ENCODE measurements around the gene TGM5. TPM values are rescaled to one million over a fixed set of nuclear protein-coding genes. Genes with fewer than 3 reads are reported as not detected.
"Not testable (repeated sequence)": the region's sequence is repeated elsewhere in the genome, so short reads cannot be mapped to it uniquely, and the experiment has no call there.

TGM5 gene
- total and polyA plus RNA-seq, 8 donors, result 1.5 TPM; not detected in 7

- WGBS, 5 donors, result 53 to 57% (median 56%) methylated on average over 8 to 9 of the region's 9 CpGs
- intact Hi-C loops (cut with DNase I; ENCODE audit: low total_unique reads), result no loop called here
- DNase-seq, result no peak
- Histone ChIP-seq H3K36me3 (no peaks in the 10 kb centered on the region), H3K4me1 (no peaks in the 10 kb centered on the region), H3K27me3 (peaks cover 0 to 47% (median 14%) of the 10 kb centered on the region in 3 donors), H3K4me3 (no peak overlapping the region), H3K27ac (no peak overlapping the region), H3K9me3 (peaks cover 0 to 7% (median 0%) of the 10 kb centered on the region in 4 donors)
- no peak for TF ChIP-seq POLR2AphosphoS5 (IDR thresholded peaks at IDR 0.05)
- no peak for TF ChIP-seq POLR2A (IDR thresholded peaks at IDR 0.05)
- no peak for TF ChIP-seq EP300 (IDR thresholded peaks at IDR 0.05)
- TF ChIP-seq CTCF (IDR thresholded peaks at IDR 0.05), result no peak
Measured at GRCh38 chr15:43274136-43274535, 7.4 kb upstream of the TGM5 start.

- H3K4me1 ChIP-seq, result no peaks in the 10 kb centered on the region
- peaks cover 0 to 7% (median 0%) of the 10 kb centered on the region in 4 donors for H3K9me3 ChIP-seq
- no peaks in the 10 kb centered on the region for H3K36me3 ChIP-seq
- no peak overlapping the region for H3K4me3 ChIP-seq
- peaks cover 0 to 52% (median 14%) of the 10 kb centered on the region in 3 donors for H3K27me3 ChIP-seq
- DNase-seq, result no peak
- no peak overlapping the region for H3K27ac ChIP-seq
- TF ChIP-seq POLR2A (IDR thresholded peaks at IDR 0.05), result no peak
- TF ChIP-seq POLR2AphosphoS5 (IDR thresholded peaks at IDR 0.05), result no peak
- no peak for TF ChIP-seq EP300 (IDR thresholded peaks at IDR 0.05)
- no peak for TF ChIP-seq CTCF (IDR thresholded peaks at IDR 0.05)
- intact Hi-C loops (cut with DNase I; ENCODE audit: low total_unique reads), result no loop called here
- 73 to 96% (median 83%) methylated on average over 2 of the region's 2 CpGs for WGBS, 5 donors
Measured at GRCh38 chr15:43273243-43273642, 6.5 kb upstream of the TGM5 start.

- H3K4me3 ChIP-seq; H3K9me3 ChIP-seq; H3K4me1 ChIP-seq; H3K27ac ChIP-seq; H3K36me3 ChIP-seq; intact Hi-C loops (cut with DNase I; ENCODE audit: low total_unique reads); DNase-seq: not testable (repeated sequence)
- peaks cover 0 to 52% (median 14%) of the 10 kb centered on the region in 3 donors for H3K27me3 ChIP-seq
- 81 to 88% (median 84%) methylated on average over 1 of the region's 1 CpG for WGBS, 5 donors
Measured at GRCh38 chr15:43271908-43272307, 5.2 kb upstream of the TGM5 start.

GRCh38 chr15:43270676-43271306, 4.1 kb upstream of the TGM5 start:
- 47 to 72% (median 61%) methylated on average over 6 of the region's 6 CpGs for WGBS, 5 donors
- no peak for DNase-seq
- H3K27me3 ChIP-seq, result peaks cover 0 to 56% (median 10%) of the 10 kb centered on the region in 3 donors
- no peak overlapping the region for H3K4me3 ChIP-seq
- intact Hi-C loops (cut with DNase I; ENCODE audit: low total_unique reads), result no loop called here
- H3K4me1 ChIP-seq, result no peaks in the 10 kb centered on the region
- H3K27ac ChIP-seq, result no peak overlapping the region
- TF ChIP-seq POLR2AphosphoS5 (IDR thresholded peaks at IDR 0.05), result no peak
- TF ChIP-seq POLR2A (IDR thresholded peaks at IDR 0.05), result no peak
- TF ChIP-seq EP300 (IDR thresholded peaks at IDR 0.05), result no peak
- no peak for TF ChIP-seq CTCF (IDR thresholded peaks at IDR 0.05)
- H3K36me3 ChIP-seq, result no peaks in the 10 kb centered on the region
- H3K9me3 ChIP-seq, result peaks cover 0 to 7% (median 0%) of the 10 kb centered on the region in 4 donors

- Histone ChIP-seq H3K4me3 (no peak overlapping the region), H3K4me1 (no peaks in the 10 kb centered on the region), H3K36me3 (no peaks in the 10 kb centered on the region), H3K9me3 (peaks cover 0 to 7% (median 0%) of the 10 kb centered on the region in 4 donors), H3K27me3 (peaks cover 0 to 56% (median 8%) of the 10 kb centered on the region in 3 donors), H3K27ac (no peak overlapping the region)
- WGBS, 5 donors, result 67 to 91% (median 84%) methylated on average over 3 to 5 of the region's 5 CpGs
- intact Hi-C loops (cut with DNase I; ENCODE audit: low total_unique reads), result no loop called here
- no peak for DNase-seq
- TF ChIP-seq POLR2AphosphoS5 (IDR thresholded peaks at IDR 0.05) (no peak), CTCF (IDR thresholded peaks at IDR 0.05) (no peak), EP300 (IDR thresholded peaks at IDR 0.05) (no peak), POLR2A (IDR thresholded peaks at IDR 0.05) (no peak)
Measured at GRCh38 chr15:43270113-43270665, 3.5 kb upstream of the TGM5 start.

All from stomach (tissue), 9 donors.